SJSA1 (cell line): ENCODE results near the gene XRCC1. TPM values are rescaled to one million over a fixed set of nuclear protein-coding genes. Genes with fewer than 3 reads are reported as not detected.
A peak's percentile ranks its signal among the peaks of the same experiment; 100 is the strongest.
"Not testable (repeated sequence)": the region's sequence is repeated elsewhere in the genome, so short reads cannot be mapped to it uniquely, and the experiment has no call there.

Experiments used
- DNase-seq, 2 experiments: peaks; one replicate each; pipeline ENCODE4 v3.0.0-alpha.2; 2015 to 2020; ENCODE audit warnings: low spot score in 2 of 2, low read depth in 1 of 2
- H3K27ac ChIP-seq: fragments of 250-450 bp; sonication (Bioruptor Pico); 2 replicates; pipeline ENCODE4 v1.5.1; 2020; ENCODE audit warnings: mild to moderate bottlenecking, moderate library complexity
- H3K27me3 ChIP-seq: fragments of 250-450 bp; sonication (Bioruptor Pico); replicated peaks from 2 replicates; pipeline ENCODE4 v1.5.1; 2020; ENCODE audit warnings: mild to moderate bottlenecking, moderate library complexity
- H3K36me3 ChIP-seq: fragments of 250-450 bp; sonication (Bioruptor Pico); 2 replicates; pipeline ENCODE4 v1.5.1; 2020; ENCODE audit warnings: mild to moderate bottlenecking
- H3K4me1 ChIP-seq: fragments of 250-450 bp; sonication (Bioruptor Pico); replicated peaks from 2 replicates; pipeline ENCODE4 v1.6.1; 2021; ENCODE audit warnings: mild to moderate bottlenecking
- H3K4me3 ChIP-seq: fragments of 250-450 bp; sonication (Bioruptor Pico); 2 replicates; pipeline ENCODE4 v1.5.1; 2020; ENCODE audit warnings: mild to moderate bottlenecking
- H3K9me3 ChIP-seq: fragments of 250-450 bp; sonication (Bioruptor Pico); replicated peaks from 2 replicates; pipeline ENCODE4 v1.5.1; 2020; ENCODE audit warnings: mild to moderate bottlenecking
- total RNA-seq: library from RNA; depleted of rRNA; stranded (reverse); fragments of >200 nt; shearing (Covaris generic); gene quantifications from 2 replicates; pipeline ENCODE4 v1.2.3, GENCODE V29; 2014

The XRCC1 gene
- total RNA-seq, 1 experiment from 2014 or later = 59.8 TPM

GRCh38 chr19:43524922-43525835, 50.1 kb downstream of the XRCC1 start:
- DNase-seq = no peak
- H3K27me3 ChIP-seq = no peaks in the 10 kb centered on the region

GRCh38 chr19:43523696-43524095, 51.6 kb downstream of the XRCC1 start:
- H3K4me1 ChIP-seq = peaks cover 27% of the 10 kb centered on the region
- H3K27me3 ChIP-seq, H3K36me3 ChIP-seq, H3K9me3 ChIP-seq, H3K4me3 ChIP-seq, H3K27ac ChIP-seq, DNase-seq: not testable (repeated sequence)

More at GRCh38 chr19:43524922-43525835, 50.1 kb downstream of the XRCC1 start:
- Histone ChIP-seq H3K36me3 (no peaks in the 10 kb centered on the region; the same call in 1 of the 2 replicates), H3K4me3 (peak overlapping the region; percentile 61; the same call in 1 of the 2 replicates), H3K27ac (no peak overlapping the region), H3K9me3 (no peaks in the 10 kb centered on the region), H3K4me1 (peaks cover 23% of the 10 kb centered on the region)

DNA sequence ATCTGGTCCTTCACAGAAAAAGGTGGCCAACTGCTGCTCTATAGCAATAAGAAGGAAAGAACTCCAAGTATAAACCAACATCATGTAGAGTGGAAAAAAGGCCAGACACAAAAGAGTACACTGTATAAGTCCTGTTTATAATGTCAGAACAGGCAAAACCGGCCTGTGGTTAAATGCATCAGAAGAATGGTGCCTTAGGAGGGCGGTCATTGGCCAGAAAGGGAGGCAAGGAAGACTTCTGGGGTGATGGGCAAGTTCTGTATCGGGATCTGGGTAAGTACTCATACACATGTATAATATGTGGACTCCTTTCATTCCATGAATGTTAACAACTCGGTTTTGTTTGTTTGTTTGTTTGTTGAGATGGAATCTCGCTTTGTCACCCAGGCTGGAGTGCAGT, 52.4 kb downstream of the XRCC1 start:
- Histone ChIP-seq H3K4me3 (no peak overlapping the region), H3K9me3 (no peaks in the 10 kb centered on the region), H3K27me3 (no peaks in the 10 kb centered on the region), H3K36me3 (no peaks in the 10 kb centered on the region; the same call in 1 of the 2 replicates), H3K27ac (no peak overlapping the region), H3K4me1 (peaks cover 27% of the 10 kb centered on the region)
- no peak for DNase-seq

DNA sequence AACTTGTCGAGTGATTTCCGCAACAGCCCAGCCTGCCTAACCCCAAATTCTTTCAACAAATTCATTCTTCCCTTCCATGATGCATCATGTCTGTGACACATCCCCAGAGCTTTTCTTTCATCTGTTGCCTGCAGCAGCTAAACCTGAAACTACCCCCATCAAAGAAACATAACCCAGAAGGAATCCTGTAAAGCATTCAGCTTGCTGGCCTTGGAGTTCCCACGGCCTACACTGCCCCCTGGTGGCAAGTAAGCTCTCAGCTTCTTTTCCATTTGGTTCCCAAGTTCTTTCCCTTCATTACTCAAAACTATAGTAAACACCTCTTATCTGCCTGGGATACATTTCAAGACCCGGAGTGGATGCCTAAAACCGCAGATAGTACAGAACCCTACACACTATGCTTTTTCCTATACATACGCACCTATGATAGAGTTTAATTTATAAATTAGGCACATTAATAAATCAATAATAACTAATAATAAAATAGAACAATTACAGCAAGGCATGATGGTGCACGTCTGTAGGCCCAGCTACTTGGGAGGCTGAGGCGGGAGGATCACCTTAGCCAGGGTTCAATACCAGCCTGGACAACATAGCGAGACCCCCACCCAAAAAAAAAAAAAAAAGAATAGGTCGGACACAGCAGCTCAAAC, 55.8 kb downstream of the XRCC1 start:
- H3K27me3 ChIP-seq = no peaks in the 10 kb centered on the region
- peak overlapping the region; percentile 69 for H3K27ac ChIP-seq
- H3K4me3 ChIP-seq = no peak overlapping the region
- peak; percentile 76 to 87 for DNase-seq
- no peaks in the 10 kb centered on the region for H3K9me3 ChIP-seq
- H3K36me3 ChIP-seq = peaks cover 3% of the 10 kb centered on the region
- H3K4me1 ChIP-seq = peaks cover 15% of the 10 kb centered on the region

- no peak for DNase-seq
These were observed 57.3 kb downstream of the XRCC1 start for GRCh38 chr19:43518051-43518450.

GRCh38 chr19:43512399-43512798, 62.9 kb downstream of the XRCC1 start:
- not testable (repeated sequence) for H3K27ac ChIP-seq, H3K4me1 ChIP-seq, H3K9me3 ChIP-seq, DNase-seq, H3K4me3 ChIP-seq, H3K27me3 ChIP-seq
- H3K36me3 ChIP-seq = peaks cover 22% of the 10 kb centered on the region

More at GRCh38 chr19:43518051-43518450, 57.3 kb downstream of the XRCC1 start:
- no peak overlapping the region for H3K27ac ChIP-seq
- peaks cover 7% of the 10 kb centered on the region for H3K4me1 ChIP-seq
- no peaks in the 10 kb centered on the region for H3K27me3 ChIP-seq
- H3K9me3 ChIP-seq = no peaks in the 10 kb centered on the region
- no peak overlapping the region for H3K4me3 ChIP-seq
- H3K36me3 ChIP-seq = peaks cover 3% of the 10 kb centered on the region; the same call in 1 of the 2 replicates

DNA sequence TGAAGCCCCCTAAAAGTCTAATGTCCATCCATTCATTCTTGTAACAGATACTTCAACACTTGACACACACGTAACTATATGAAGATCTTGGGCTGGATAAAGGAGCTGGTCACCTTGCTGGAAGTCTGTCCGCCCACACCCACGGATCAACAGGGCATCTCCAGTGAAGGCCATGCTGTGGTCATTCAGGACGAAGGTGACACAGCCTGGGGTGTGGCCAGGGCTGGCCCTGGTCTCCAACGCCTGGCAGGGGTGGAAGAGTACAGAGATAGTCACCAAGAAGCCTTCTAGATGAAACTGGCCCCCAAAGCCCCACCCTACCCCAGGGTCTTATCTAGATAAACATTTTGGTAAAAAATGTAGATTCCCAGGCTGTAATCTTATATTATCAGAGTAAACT, 64.0 kb downstream of the XRCC1 start:
- Histone ChIP-seq H3K4me1 (no peaks in the 10 kb centered on the region), H3K9me3 (no peaks in the 10 kb centered on the region), H3K27ac (no peak overlapping the region), H3K36me3 (peaks cover 22% of the 10 kb centered on the region), H3K4me3 (no peak overlapping the region), H3K27me3 (no peaks in the 10 kb centered on the region)
- no peak for DNase-seq

GRCh38 chr19:43510713-43511112, 64.6 kb downstream of the XRCC1 start:
- Histone ChIP-seq H3K9me3 (no peaks in the 10 kb centered on the region), H3K27me3 (no peaks in the 10 kb centered on the region), H3K27ac (no peak overlapping the region), H3K4me3 (no peak overlapping the region), H3K4me1 (no peaks in the 10 kb centered on the region), H3K36me3 (peaks cover 19% of the 10 kb centered on the region)
- DNase-seq = no peak

GRCh38 chr19:43507880-43508279, 67.4 kb downstream of the XRCC1 start:
- peaks cover 22% of the 10 kb centered on the region for H3K36me3 ChIP-seq
- DNase-seq = no peak
- peaks cover 8% of the 10 kb centered on the region for H3K4me1 ChIP-seq
- H3K9me3 ChIP-seq = no peaks in the 10 kb centered on the region
- no peak overlapping the region for H3K4me3 ChIP-seq
- H3K27ac ChIP-seq = no peak overlapping the region
- H3K27me3 ChIP-seq = no peaks in the 10 kb centered on the region

- no peak overlapping the region for H3K27ac ChIP-seq
- DNase-seq = no peak
- no peaks in the 10 kb centered on the region for H3K27me3 ChIP-seq
- H3K4me3 ChIP-seq = no peak overlapping the region
- no peaks in the 10 kb centered on the region for H3K9me3 ChIP-seq
- peaks cover 8% of the 10 kb centered on the region for H3K4me1 ChIP-seq
- H3K36me3 ChIP-seq = peaks cover 22% of the 10 kb centered on the region
These were observed 68.7 kb downstream of the XRCC1 start for GRCh38 chr19:43506629-43507028.

GRCh38 chr19:43505941-43506340, 69.4 kb downstream of the XRCC1 start:
- Histone ChIP-seq H3K4me1 (peaks cover 8% of the 10 kb centered on the region), H3K27ac (no peak overlapping the region), H3K27me3 (no peaks in the 10 kb centered on the region), H3K36me3 (peaks cover 18% of the 10 kb centered on the region), H3K4me3 (no peak overlapping the region), H3K9me3 (no peaks in the 10 kb centered on the region)
- DNase-seq = no peak

GRCh38 chr19:43505186-43505456, 70.2 kb downstream of the XRCC1 start:
- H3K27me3 ChIP-seq = no peaks in the 10 kb centered on the region
- peaks cover 8% of the 10 kb centered on the region for H3K4me1 ChIP-seq

GRCh38 chr19:43504426-43505185, 70.7 kb downstream of the XRCC1 start, which contains the start of gene PHLDB3:
Gene PHLDB3 (minus strand): TSS chr19:43504746. CDS start chr19:43504118, 628 bp downstream.
- H3K4me3 ChIP-seq = peak within 1 kb of the TSS; percentile 67
- H3K27ac ChIP-seq = peak within 1 kb of the TSS; percentile 30; the same call in 1 of the 2 replicates
- no peak for DNase-seq
- no peaks in the 10 kb centered on the region for H3K9me3 ChIP-seq
- peaks cover 11% of the 10 kb centered on the region for H3K36me3 ChIP-seq
- H3K4me1 ChIP-seq = peaks cover 8% of the 10 kb centered on the region
- no peaks in the 10 kb centered on the region for H3K27me3 ChIP-seq

More at GRCh38 chr19:43505186-43505456, 70.2 kb downstream of the XRCC1 start:
- H3K9me3 ChIP-seq = no peaks in the 10 kb centered on the region
- H3K36me3 ChIP-seq = peaks cover 14% of the 10 kb centered on the region
- no peak overlapping the region for H3K4me3 ChIP-seq
- DNase-seq = no peak
- no peak overlapping the region for H3K27ac ChIP-seq
